Measurements from ENCODE around the gene SKP2. TPM values are rescaled to one million over a fixed set of nuclear protein-coding genes. Genes with fewer than 3 reads are reported as not detected.
"Not testable (repeated sequence)": the region's sequence is repeated elsewhere in the genome, so short reads cannot be mapped to it uniquely, and the experiment has no call there.

SKP2 gene
- total and polyA plus RNA-seq, 2 donors (not counting 3 experiments of a cell fraction or from before 2014, with no cell fraction given) = 12.5 to 40.9 TPM

- ChIA-PET POLR2A (no interaction called here), CTCF (interaction anchor here (4.0 kb wide), 1 partner anchor 20 kb away, joined by 21 read pairs; no protein-coding TSS in a partner anchor)
- Histone ChIP-seq H3K4me3 (replicated peaks in 1 of 3; ENCODE audit: insufficient read depth in 1 of 3, low read depth in 1 of 3, low read length in 3 of 3) (no peak overlapping the region), H3K9me1 (replicated peaks; ENCODE audit: control insufficient read depth, extremely low read depth, insufficient read depth, low read length) (no peaks in the 10 kb centered on the region), H3K9me3 (replicated peaks; ENCODE audit: control insufficient read depth, insufficient read depth, low read length) (no peaks in the 10 kb centered on the region), H4K20me1 (replicated peaks; ENCODE audit: control insufficient read depth, extremely low read depth, insufficient read depth, low read length) (no peaks in the 10 kb centered on the region), H2AFZ (ENCODE audit: low read depth, low read length) (no peak overlapping the region), H3K4me2 (ENCODE audit: insufficient read depth, low read length) (no peak overlapping the region), H3K79me2 (ENCODE audit: control insufficient read depth, insufficient read depth, low read length) (no peaks in the 10 kb centered on the region), H3K9ac (replicated peaks; ENCODE audit: extremely low read depth, insufficient read depth, low read length) (no peak overlapping the region), H3K4me1 (ENCODE audit: control insufficient read depth, extremely low read depth, insufficient read depth, low read length) (peaks cover 12% of the 10 kb centered on the region), H3K27me3 (ENCODE audit: control insufficient read depth in 2 of 2, insufficient read depth in 2 of 2, low read length in 2 of 2) (no peaks in the 10 kb centered on the region), H3K27ac (ENCODE audit: insufficient read depth, low read depth, low read length) (no peak overlapping the region), H3K36me3 (ENCODE audit: control insufficient read depth in 2 of 2, extremely low read depth in 1 of 2, insufficient read depth in 2 of 2, low read length in 2 of 2) (peaks cover 0 to 9% of the 10 kb centered on the region in 2 experiments)
- no peak for TF ChIP-seq FOS (IDR thresholded peaks at IDR 0.05; ENCODE audit: borderline replicate concordance, insufficient read depth, low read length)
- TF ChIP-seq, protein P1, sequence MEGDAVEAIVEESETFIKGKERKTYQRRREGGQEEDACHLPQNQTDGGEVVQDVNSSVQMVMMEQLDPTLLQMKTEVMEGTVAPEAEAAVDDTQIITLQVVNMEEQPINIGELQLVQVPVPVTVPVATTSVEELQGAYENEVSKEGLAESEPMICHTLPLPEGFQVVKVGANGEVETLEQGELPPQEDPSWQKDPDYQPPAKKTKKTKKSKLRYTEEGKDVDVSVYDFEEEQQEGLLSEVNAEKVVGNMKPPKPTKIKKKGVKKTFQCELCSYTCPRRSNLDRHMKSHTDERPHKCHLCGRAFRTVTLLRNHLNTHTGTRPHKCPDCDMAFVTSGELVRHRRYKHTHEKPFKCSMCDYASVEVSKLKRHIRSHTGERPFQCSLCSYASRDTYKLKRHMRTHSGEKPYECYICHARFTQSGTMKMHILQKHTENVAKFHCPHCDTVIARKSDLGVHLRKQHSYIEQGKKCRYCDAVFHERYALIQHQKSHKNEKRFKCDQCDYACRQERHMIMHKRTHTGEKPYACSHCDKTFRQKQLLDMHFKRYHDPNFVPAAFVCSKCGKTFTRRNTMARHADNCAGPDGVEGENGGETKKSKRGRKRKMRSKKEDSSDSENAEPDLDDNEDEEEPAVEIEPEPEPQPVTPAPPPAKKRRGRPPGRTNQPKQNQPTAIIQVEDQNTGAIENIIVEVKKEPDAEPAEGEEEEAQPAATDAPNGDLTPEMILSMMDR (IDR thresholded peaks at IDR 0.05; ENCODE audit: extremely low read depth in 1 of 2, insufficient read depth in 1 of 2, low read depth in 1 of 2, low read length in 2 of 2) = no peak
- no peak for TF ChIP-seq MAX (IDR thresholded peaks at IDR 0.05; ENCODE audit: insufficient read depth, insufficient read length)
- no peak for TF ChIP-seq GATA2 (IDR thresholded peaks at IDR 0.05; ENCODE audit: insufficient read depth, insufficient read length, low read depth, low read length)
- no peak for TF ChIP-seq MYC (IDR thresholded peaks at IDR 0.05; ENCODE audit: low read depth, low read length)
- TF ChIP-seq POLR2AphosphoS5 (IDR thresholded peaks at IDR 0.05; ENCODE audit: insufficient read depth, low read depth, low read length) = no peak
- TF ChIP-seq EZH2 (IDR thresholded peaks at IDR 0.05; ENCODE audit: borderline replicate concordance, low read depth, low read length, severe bottlenecking) = no peak
- no peak for TF ChIP-seq JUN (IDR thresholded peaks at IDR 0.05; ENCODE audit: borderline replicate concordance, insufficient read depth, insufficient read length, low read depth)
- BruUV-seq (replicated peaks) = no TSS peak
- dilution Hi-C loops (cut with MboI; ENCODE audit: extremely low pct_ligation_motif_present, low sequenced_read_pairs) (no loop called here), intact Hi-C loops (cut with micrococcal nuclease) (no loop called here)
- DNase-seq (ENCODE audit: low read depth, low spot score) = no peak
- FAIRE-seq = no peak
Measured at GRCh38 chr5:36198281-36198680, 46.4 kb downstream of the SKP2 start.

- H3K79me2 ChIP-seq (ENCODE audit: control insufficient read depth, insufficient read depth, low read length); H3K9ac ChIP-seq (replicated peaks; ENCODE audit: extremely low read depth, insufficient read depth, low read length); H3K9me3 ChIP-seq (replicated peaks; ENCODE audit: control insufficient read depth, insufficient read depth, low read length); FAIRE-seq; H3K4me3 ChIP-seq (replicated peaks in 1 of 3; ENCODE audit: insufficient read depth in 1 of 3, low read depth in 1 of 3, low read length in 3 of 3); H3K36me3 ChIP-seq (ENCODE audit: control insufficient read depth in 2 of 2, extremely low read depth in 1 of 2, insufficient read depth in 2 of 2, low read length in 2 of 2); intact Hi-C loops (cut with micrococcal nuclease); H4K20me1 ChIP-seq (replicated peaks; ENCODE audit: control insufficient read depth, extremely low read depth, insufficient read depth, low read length); DNase-seq (ENCODE audit: low read depth, low spot score); H3K9me1 ChIP-seq (replicated peaks; ENCODE audit: control insufficient read depth, extremely low read depth, insufficient read depth, low read length); POLR2A ChIA-PET; H2AFZ ChIP-seq (ENCODE audit: low read depth, low read length); H3K4me2 ChIP-seq (ENCODE audit: insufficient read depth, low read length); H3K27ac ChIP-seq (ENCODE audit: insufficient read depth, low read depth, low read length); BruUV-seq (replicated peaks); dilution Hi-C loops (cut with MboI; ENCODE audit: extremely low pct_ligation_motif_present, low sequenced_read_pairs); H3K27me3 ChIP-seq (ENCODE audit: control insufficient read depth in 2 of 2, insufficient read depth in 2 of 2, low read length in 2 of 2): not testable (repeated sequence)
- peaks cover 12% of the 10 kb centered on the region for H3K4me1 ChIP-seq (ENCODE audit: control insufficient read depth, extremely low read depth, insufficient read depth, low read length)
- CTCF ChIA-PET = interaction anchor here (1.4 to 4.0 kb wide), 2 partner anchors 20 to 42 kb away, joined by 4 to 21 read pairs; no protein-coding TSS in a partner anchor
Measured at GRCh38 chr5:36198783-36199182, 46.9 kb downstream of the SKP2 start.

Measured in endothelial cell of umbilical vein (primary cell).